ENCODE data around the gene BCL11A.

The BCL11A gene

GRCh38 chr2:60523963-60524362 is 29.5 kb downstream of the BCL11A start:
- no peak for DNase-seq

DNA sequence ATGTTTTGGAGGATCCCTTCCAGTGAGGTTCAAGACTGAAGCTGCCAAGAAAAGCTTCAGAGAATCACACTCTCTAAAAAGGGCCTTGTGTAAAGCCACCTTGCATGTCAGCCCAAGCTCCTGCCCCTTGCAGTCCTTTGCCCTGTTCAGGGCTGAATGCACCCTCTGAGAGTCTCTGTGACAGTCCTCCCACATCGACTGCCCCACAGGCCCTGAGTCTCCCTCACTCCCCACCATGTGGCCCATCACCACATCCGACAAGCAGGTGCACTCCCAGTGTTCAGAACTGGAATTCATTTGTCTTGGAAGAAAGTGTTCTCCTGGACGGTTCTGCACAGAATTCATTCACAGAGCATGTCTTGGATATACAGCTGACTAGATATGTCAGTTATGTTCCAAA is 31.0 kb downstream of the BCL11A start:
- DNase-seq, result no peak

DNA sequence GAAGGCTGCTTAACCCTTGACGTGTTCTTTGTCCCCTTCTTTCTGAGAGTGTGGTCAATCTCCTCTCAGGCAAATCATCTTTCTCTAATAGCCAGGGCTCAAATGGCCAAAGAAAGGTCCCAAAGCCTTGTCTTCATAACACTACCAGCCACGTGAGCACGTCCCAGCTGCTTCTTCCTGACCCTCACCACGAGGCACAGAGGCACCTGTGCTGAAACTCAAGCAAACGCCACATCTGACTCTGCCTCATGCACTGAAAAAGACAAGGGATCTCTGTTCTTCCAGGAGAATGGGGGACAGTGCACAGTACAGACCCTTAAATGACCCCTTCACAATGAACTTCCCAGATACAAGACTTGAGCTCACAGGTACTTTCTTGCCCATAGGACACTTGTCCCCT is 31.8 kb downstream of the BCL11A start:
- no peak for DNase-seq

- no peak for DNase-seq
Measured at GRCh38 chr2:60520917-60521539, 32.4 kb downstream of the BCL11A start.

DNA sequence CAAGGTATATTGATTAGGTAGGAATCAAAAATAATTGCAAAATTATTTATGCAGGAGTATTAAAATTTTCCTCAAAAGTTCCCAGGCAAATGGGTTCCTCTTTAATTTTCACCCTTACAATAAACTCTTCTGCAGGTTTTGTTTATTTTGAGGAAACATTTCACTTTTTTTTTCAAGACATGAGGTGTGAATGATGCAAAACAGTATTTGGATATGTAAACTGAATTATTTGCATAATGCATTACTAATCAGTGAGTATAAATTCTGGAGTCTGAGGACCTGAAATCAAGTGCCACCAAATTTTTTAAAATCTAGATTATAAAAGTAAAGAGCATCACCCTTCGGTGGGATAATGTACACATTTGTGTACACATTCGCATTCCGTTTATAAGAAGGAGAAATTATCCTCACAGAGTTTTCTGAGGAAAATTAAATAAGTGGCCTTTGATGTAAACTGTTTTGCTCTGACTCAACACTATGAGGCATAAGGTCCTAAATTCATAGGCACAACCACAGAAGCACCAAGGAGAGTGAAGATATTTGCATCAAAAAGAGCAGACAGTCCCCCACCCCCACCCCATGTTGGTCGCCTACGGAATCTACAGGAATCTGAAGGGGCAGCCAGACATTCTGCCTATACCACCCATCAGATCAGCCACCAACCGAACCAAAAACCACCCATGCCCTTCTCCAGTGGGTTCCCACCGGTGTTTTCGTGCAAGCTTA is 33.1 kb downstream of the BCL11A start:
- DNase-seq, result no peak

DNA sequence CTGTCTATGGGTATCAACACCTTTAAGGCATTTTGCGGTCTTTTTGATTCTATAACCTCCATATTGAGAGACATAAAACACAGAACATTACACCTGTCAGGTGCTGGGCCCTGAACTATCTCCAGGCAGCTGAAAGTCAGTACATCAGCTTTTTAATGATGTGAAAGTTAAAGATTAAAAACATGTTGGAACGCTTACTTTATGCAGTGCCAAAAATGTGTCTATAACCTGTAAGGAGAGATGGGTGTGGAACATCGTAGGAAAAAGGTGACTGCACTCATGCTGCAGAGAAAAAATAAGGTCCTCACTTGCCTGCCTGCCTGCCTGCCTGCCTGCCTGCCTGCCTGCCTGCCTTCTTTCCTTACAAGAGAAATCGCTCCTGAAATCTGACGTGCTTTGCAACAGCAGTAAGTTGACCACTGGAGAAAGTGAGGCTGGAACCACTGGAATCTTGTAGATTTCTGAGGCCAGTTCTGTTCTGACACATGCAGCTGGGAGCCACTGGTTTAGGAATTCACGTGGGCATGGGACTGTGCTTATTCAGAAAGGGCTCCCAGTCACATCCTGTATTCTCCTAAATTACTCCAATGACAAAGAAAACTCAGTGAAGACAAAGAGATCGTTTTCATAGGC is 34.1 kb downstream of the BCL11A start:
- DNase-seq, result no peak

GRCh38 chr2:60518567-60518966 is 34.9 kb downstream of the BCL11A start:
- no peak for DNase-seq

DNA sequence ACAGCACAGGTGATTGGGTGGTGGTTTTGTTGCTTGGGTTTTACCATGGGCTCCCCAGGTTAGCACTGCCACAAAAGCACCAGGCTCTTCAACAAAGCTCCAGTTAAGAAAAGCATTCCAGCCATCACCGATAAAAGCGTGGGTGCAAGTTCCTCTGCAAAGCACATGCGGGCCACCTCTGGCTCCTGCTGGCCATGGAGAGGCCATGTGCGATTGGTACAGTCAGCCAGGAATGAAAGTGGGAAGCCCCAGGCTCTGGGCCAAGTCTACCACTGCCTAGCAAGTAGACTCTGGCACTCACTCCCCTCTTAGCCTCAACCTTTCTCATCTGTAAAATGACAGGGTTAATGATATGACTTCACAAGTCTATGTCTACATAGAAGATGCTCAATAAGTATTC is 36.0 kb downstream of the BCL11A start:
- no peak for DNase-seq

DNA sequence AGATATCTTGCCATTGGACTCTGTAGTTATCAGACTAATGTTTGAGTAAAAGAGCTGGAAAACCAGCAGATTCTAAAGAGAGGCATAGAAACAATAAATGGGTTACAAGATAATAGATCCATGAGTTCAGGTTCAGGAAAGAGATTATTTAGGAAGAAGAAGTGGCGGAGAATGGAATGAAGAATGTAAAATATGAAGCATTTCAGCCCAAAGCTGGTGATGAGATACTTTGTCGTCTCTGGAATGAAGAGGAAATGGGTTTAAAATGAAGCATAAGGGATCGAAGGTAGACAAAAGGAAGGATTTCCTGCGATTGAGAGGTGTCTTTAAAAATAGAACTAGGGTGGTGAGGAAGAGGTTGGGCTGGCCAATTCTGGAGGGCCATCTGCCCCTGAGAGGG is 36.6 kb downstream of the BCL11A start:
- DNase-seq, result no peak

- DNase-seq, result no peak
Measured at GRCh38 chr2:60516383-60516811, 37.1 kb downstream of the BCL11A start.

GRCh38 chr2:60515721-60516226 is 37.7 kb downstream of the BCL11A start:
- no peak for DNase-seq

GRCh38 chr2:60513996-60514395 is 39.5 kb downstream of the BCL11A start:
- no peak for DNase-seq

DNA sequence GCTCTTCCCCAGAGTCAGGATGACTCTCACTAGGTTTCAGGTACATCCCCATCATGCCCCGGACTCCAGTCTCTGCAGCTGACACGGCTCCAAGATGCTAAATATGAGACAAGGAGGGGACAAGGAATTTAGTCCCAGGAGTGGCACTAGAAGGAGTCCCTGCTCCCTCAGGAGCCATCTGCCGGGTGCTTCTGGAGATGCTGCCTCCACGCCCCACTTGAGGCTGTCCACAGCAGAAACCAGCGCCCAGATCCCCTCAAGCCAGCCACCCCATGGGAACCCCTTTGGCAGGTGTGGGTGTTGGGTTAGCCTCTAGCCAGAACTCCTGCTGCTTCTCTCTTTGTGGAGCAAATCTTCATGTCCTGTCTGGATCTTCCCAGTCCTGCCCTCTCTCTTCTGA is 40.3 kb downstream of the BCL11A start:
- no peak for DNase-seq

- no peak for DNase-seq
Measured at GRCh38 chr2:60512641-60513040, 40.8 kb downstream of the BCL11A start.

DNA sequence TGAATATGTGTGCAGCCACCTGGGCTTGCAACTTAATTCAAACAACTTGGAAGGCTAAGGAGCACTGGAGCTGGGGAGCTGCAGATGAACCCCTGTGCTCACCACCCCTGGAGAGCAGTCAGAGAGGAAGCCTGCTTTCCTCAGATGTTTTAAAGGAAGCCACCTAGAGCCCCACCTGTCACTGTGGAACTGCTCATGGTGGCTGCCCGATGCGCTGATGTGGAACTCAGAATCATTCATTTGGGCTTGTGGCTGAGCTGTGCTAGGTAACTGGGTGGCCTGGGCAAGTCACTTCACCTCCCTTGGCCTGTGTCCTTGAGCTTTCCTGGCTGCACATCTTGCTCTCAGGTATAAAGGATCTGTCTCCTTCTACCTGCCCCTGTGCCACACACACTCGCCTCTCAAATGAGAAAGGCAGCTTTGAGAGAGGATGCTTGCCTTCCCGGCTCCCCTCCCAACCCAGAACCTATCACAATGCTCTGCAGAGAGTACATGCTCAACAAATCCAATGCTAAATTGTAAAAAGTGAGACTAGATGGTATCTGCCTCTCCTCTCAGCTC is 41.3 kb downstream of the BCL11A start:
- no peak for DNase-seq

DNA sequence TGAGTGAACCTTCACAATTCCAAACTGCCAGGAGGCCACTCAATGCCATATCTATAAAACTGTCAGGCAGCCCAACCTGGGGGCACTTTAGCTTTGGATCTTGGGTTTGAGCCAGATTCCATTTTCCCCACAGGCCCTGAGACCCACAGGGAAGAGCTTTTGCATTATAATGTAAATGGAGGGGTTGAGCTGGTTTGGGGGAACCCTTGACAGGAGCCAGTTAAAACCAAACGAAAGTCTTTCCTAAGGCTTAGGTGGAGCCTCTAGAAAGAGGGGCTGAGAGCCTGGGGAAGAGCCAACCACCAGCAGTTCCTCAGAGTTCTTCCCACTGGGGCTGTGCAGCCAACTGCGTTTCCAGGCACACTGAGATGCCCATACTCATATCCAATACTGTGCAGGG is 42.7 kb downstream of the BCL11A start:
- DNase-seq, result no peak

DNA sequence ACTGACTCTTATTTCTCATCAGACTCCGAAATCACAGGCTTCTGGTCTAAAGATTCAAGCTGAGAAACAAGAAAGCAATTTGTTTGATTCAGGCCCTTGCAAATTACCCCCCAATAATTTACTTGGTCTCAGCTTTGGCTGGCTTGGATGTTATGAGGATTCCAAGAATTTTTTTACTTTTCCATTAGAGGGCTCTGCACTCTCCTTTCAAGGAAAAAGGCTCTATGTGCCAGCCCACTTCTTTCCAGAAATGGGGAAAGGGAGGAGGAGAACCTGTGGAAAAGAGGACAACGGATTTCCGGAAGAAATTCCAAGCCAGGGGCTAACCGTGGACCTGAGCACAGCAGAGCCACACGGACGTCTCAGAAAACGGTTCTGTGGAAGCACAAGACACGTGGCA is 44.4 kb downstream of the BCL11A start:
- no peak for DNase-seq

DNA sequence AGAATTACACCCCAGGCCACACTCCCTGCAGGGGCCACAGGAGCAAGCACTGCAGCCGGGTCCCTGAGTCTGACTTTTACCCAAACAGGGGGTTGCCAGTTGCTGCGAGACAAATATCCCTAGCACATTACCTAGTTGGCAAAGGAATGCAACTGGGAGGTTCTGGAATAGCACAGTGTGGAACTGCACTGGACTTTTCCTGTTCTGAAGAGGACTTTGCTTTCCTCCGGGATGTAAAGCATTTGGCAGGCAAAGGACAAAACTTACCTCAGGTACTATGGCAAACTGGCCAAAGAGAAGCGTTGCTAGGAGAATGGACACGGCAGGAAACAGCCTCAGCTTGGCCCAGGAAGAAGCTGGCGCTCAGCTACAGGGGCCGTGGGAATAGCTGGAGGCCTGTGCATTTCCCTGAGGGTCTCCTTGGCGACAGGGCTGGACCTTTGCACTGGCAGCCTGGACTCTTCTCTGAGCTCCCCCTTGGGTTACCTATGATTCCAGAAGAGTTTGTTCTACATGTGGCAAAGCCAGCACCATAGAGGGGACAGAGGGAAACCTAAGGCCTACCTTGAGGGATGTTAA is 45.0 kb downstream of the BCL11A start:
- no peak for DNase-seq

- no peak for DNase-seq
Measured at GRCh38 chr2:60507211-60507965, 46.1 kb downstream of the BCL11A start.

GRCh38 chr2:60505880-60506260 is 47.6 kb downstream of the BCL11A start:
- no peak for DNase-seq

DNA sequence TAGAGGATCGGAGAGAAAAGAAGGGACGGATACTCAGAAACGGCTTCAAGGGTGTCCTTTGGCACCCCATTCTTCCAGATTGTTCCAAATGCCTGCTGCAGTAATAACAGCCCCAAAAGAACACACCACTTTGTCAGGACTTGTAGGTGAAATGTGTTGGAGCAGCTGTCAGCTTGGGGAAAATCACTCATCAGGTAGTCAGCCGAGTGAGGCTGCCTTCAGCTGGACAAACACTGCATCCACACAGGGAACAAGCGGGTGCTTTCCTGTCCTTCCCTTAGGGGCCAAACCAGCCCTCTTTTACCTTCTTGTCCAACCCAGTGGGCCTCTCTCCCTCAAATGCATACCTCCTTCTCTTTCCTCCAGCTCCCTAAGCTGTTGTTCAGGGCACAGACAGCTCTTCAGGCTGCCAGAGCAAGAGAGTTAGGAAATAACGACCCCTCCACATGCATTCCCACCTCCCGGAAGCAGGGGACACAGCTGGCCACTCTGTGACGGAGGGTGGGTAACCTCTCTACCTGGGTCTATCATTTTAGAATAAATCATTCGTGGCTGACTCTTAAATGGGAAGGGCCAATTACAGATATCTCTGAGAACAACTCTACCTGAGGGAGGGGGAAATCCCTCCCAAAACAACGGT is 48.1 kb downstream of the BCL11A start:
- DNase-seq, result no peak

DNA sequence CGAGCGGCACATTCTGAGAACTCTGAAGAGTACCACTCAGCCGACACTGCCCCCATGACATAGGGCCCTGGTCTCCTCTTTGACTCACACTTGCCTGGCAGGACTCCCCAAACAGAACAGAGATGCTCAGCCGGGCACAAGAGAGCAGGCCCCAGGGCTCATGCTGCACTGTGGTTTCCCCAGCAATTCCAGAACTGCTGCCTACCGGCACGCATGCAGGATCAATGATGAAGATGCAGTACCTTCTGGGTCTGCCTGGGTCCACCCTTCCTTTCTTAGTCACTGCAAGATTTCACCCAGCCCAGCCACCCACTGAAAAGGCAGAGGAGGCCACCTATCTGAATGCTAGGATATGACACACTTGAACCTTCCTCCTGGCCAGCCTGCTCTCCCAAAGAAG is 49.4 kb downstream of the BCL11A start:
- no peak for DNase-seq
